ENCODE measurements around the gene CRTAC1.

Gene CRTAC1

DNA sequence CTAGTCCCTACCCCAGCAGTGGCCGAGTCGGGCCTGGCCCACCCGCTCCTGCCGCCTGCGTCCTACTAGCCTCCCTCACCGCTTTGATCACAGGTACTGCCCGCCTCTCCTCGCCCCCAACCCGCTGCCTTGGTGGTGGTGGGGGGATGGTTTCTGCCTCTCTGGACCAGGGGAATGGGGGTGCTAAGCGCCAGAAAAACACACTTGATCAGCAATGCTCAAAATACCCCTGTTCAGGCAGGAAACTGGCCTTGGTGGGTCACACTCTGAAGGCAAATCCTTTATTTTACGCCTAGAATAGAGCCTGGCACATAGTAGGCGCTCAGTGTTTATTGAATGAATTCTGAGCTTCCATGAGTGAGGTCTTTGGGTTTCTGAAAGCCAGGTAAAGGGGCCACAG, 1.0 kb upstream of the CRTAC1 start:
- TF ChIP-seq, protein P1, sequence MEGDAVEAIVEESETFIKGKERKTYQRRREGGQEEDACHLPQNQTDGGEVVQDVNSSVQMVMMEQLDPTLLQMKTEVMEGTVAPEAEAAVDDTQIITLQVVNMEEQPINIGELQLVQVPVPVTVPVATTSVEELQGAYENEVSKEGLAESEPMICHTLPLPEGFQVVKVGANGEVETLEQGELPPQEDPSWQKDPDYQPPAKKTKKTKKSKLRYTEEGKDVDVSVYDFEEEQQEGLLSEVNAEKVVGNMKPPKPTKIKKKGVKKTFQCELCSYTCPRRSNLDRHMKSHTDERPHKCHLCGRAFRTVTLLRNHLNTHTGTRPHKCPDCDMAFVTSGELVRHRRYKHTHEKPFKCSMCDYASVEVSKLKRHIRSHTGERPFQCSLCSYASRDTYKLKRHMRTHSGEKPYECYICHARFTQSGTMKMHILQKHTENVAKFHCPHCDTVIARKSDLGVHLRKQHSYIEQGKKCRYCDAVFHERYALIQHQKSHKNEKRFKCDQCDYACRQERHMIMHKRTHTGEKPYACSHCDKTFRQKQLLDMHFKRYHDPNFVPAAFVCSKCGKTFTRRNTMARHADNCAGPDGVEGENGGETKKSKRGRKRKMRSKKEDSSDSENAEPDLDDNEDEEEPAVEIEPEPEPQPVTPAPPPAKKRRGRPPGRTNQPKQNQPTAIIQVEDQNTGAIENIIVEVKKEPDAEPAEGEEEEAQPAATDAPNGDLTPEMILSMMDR (IDR thresholded peaks at IDR 0.05; ENCODE audit: low read depth, low read length, missing control alignments) = no peak
- no peak overlapping the region for H3K4me3 ChIP-seq (replicated peaks; ENCODE audit: low read depth, low read length)
- no peak for DNase-seq (ENCODE audit: extremely low read depth, low read depth)

- DNase-seq (ENCODE audit: extremely low read depth, low read depth) = no peak
- H3K4me3 ChIP-seq (replicated peaks; ENCODE audit: low read depth, low read length) = no peak overlapping the region
- TF ChIP-seq, protein P1 (IDR thresholded peaks at IDR 0.05; ENCODE audit: low read depth, low read length, missing control alignments) = no peak
These were observed 590 bp upstream of the CRTAC1 start for GRCh38 chr10:98030991-98031431.

- DNase-seq (ENCODE audit: extremely low read depth, low read depth) = no peak
- H3K4me3 ChIP-seq (replicated peaks; ENCODE audit: low read depth, low read length) = no peak overlapping the region
- TF ChIP-seq, protein P1 (IDR thresholded peaks at IDR 0.05; ENCODE audit: low read depth, low read length, missing control alignments) = no peak
These were observed 1.0 kb downstream of the CRTAC1 start for GRCh38 chr10:98029149-98030092.

- peak; percentile 22 for DNase-seq (ENCODE audit: extremely low read depth, low read depth)
- TF ChIP-seq, protein P1 (IDR thresholded peaks at IDR 0.05; ENCODE audit: low read depth, low read length, missing control alignments) = peak; percentile 89
- H3K4me3 ChIP-seq (replicated peaks; ENCODE audit: low read depth, low read length) = no peak overlapping the region
These were observed 2.2 kb downstream of the CRTAC1 start for GRCh38 chr10:98028168-98028770.

DNA sequence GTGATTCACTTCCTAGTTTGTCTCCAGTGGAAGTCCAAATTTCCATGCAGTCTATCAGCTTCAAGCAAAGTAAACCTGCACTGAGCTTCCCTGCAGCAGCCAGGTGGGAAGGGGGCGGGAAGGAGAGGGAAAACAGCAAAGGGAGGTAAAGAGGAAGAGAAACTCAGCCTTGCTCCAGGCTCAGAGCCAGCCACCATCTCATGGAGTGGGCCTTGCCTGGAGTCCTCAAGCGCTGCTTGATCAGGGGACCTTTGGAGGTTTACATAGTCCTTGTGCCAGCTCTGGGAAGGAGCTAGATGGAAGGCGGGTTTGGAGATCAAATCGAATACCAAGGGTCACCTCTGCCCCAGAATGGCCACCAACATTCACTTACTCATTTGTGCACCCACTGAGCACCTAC, 7.4 kb downstream of the CRTAC1 start:
- TF ChIP-seq, protein P1 (IDR thresholded peaks at IDR 0.05; ENCODE audit: low read depth, low read length, missing control alignments) = no peak
- DNase-seq (ENCODE audit: extremely low read depth, low read depth) = no peak
- H3K4me3 ChIP-seq (replicated peaks; ENCODE audit: low read depth, low read length) = no peak overlapping the region

GRCh38 chr10:98020784-98021183, 9.6 kb downstream of the CRTAC1 start:
- no peak for DNase-seq (ENCODE audit: extremely low read depth, low read depth)
- no peak overlapping the region for H3K4me3 ChIP-seq (replicated peaks; ENCODE audit: low read depth, low read length)
- TF ChIP-seq, protein P1 (IDR thresholded peaks at IDR 0.05; ENCODE audit: low read depth, low read length, missing control alignments) = no peak

Data from HFF-Myc (cell line).